Measurements from ENCODE around the gene C1D.

GRCh38 chr2:68074050-68074449 lies 11.2 kb upstream of the C1D start:
- TF ChIP-seq CTCF (IDR thresholded peaks at IDR 0.05) (no peak), POLR2A (IDR thresholded peaks at IDR 0.05) (no peak)

Data from uterus (tissue), 2 donors.